K562 (cell line): ENCODE data around the gene PEX10. TPM values are rescaled to one million over a fixed set of nuclear protein-coding genes. Genes with fewer than 3 reads are reported as not detected.

Experiments used
- ATAC-seq: fragments of 200-7000 bp; cut with Tn5 transposase; 3 replicates; pipeline ENCODE4 v1.9.1; 2020; ENCODE audit warnings: moderate library complexity
- BruUV-seq: library from RNA; stranded (reverse); fragments of 400-500 nt; replicated peaks from 2 replicates; lab custom pipeline; 2021; lab: Mats Ljungman, UMichigan
- CTCF ChIA-PET: fragments of 300-600 bp; formaldehyde crosslinking; extraction: SDS; loops from one replicate; lab custom pipeline; 2021; ENCODE audit warnings: low intra/inter-chr PET ratio; lab: Yijun Ruan, JAX
- POLR2A ChIA-PET: fragments of 300-600, 350-650 bp; sonication (Branson Sonifier 250); formaldehyde crosslinking; extraction: SDS; loops from one replicate; lab custom pipeline; 2021; ENCODE audit warnings: antibody characterized with exemption, inconsistent platforms; lab: Yijun Ruan, JAX
- DNase-seq, 4 experiments: peaks; one replicate each; pipeline versions ENCODE4 v3.0.0 to v3.0.0-alpha.2; 2011 to 2018; ENCODE audit warnings: low spot score in 3 of 4, mixed read lengths in 3 of 4; ENCODE audit errors: extremely low read depth in 1 of 4
- FAIRE-seq: peaks from 2 replicates; lab custom pipeline; 2011; peaks lifted over from hg19 to GRCh38; lab: Jason Lieb, UNC
- H2AFZ ChIP-seq: 2 replicates; pipeline ENCODE4 v1.6.0; 2011; ENCODE audit warnings: low read depth, low read length, control low read depth, inconsistent platforms
- H3K27ac ChIP-seq: fragments of 200-600 bp; 3 replicates; pipeline ENCODE4 v1.8.0; 2011; ENCODE audit warnings: low read depth, mild to moderate bottlenecking, control low read depth, inconsistent platforms, low read length, moderate library complexity, mixed read lengths; ENCODE audit errors: extremely low read depth
- H3K27me3 ChIP-seq, 2 experiments: fragments of 300-600 bp in 1 of 2; 2 replicates in 1 of 2; 3 replicates in 1 of 2; pipeline versions ENCODE4 v1.6.0 to v1.8.0; 2011; ENCODE audit warnings: inconsistent platforms in 2 of 2, low read length in 2 of 2, mild to moderate bottlenecking in 1 of 2, mixed read lengths in 1 of 2, moderate library complexity in 1 of 2; ENCODE audit not compliant: control insufficient read depth in 2 of 2, insufficient read depth in 2 of 2
- H3K36me3 ChIP-seq: fragments of 300-600 bp; 3 replicates; pipeline ENCODE4 v1.8.0; 2011; ENCODE audit warnings: mild to moderate bottlenecking, low read length, inconsistent platforms; ENCODE audit not compliant: control insufficient read depth, insufficient read depth
- H3K4me1 ChIP-seq, 2 experiments: fragments of 200-600 bp in 1 of 2; replicated peaks in 1 of 2; 2 replicates in 1 of 2; 3 replicates in 1 of 2; pipeline versions ENCODE4 v1.5.1 to v1.8.0; 2011; ENCODE audit warnings: inconsistent platforms in 2 of 2, low read length in 2 of 2, mild to moderate bottlenecking in 1 of 2, mixed read lengths in 1 of 2, moderate library complexity in 1 of 2; ENCODE audit not compliant: control insufficient read depth in 2 of 2, insufficient read depth in 2 of 2
- H3K4me2 ChIP-seq: 2 replicates; pipeline ENCODE4 v1.6.1; 2011; ENCODE audit warnings: low read length, control low read depth, inconsistent platforms, mixed read lengths; ENCODE audit not compliant: insufficient read depth
- H3K4me3 ChIP-seq: fragments of 200-600 bp; sonication (generic), shearing (Covaris generic); 2 replicates; pipeline ENCODE4 v1.5.1; 2016; ENCODE audit warnings: control low read depth, inconsistent platforms
- H3K79me2 ChIP-seq: fragments of 200-600 bp; 3 replicates; pipeline ENCODE4 v1.8.0; 2011; ENCODE audit warnings: low read length, inconsistent platforms; ENCODE audit not compliant: control insufficient read depth, insufficient read depth
- H3K9ac ChIP-seq, 2 experiments: 2 replicates each; pipeline versions ENCODE4 v1.6.0 to v1.6.1; 2011; ENCODE audit warnings: low read depth in 2 of 2, low read length in 2 of 2, control low read depth in 1 of 2, inconsistent platforms in 1 of 2, mild to moderate bottlenecking in 1 of 2, mixed read lengths in 1 of 2; ENCODE audit not compliant: insufficient read depth in 1 of 2
- H3K9me1 ChIP-seq: one replicate; pipeline ENCODE4 v1.6.0; 2011; ENCODE audit warnings: inconsistent platforms, mild to moderate bottlenecking, low read length, moderate library complexity; ENCODE audit not compliant: control insufficient read depth, insufficient read depth
- H3K9me3 ChIP-seq: replicated peaks from 2 replicates; pipeline ENCODE4 v1.5.1; 2011; ENCODE audit warnings: low read depth, low read length, inconsistent platforms; ENCODE audit not compliant: control insufficient read depth, insufficient read depth
- H4K20me1 ChIP-seq: replicated peaks from 2 replicates; pipeline ENCODE4 v1.6.1; 2011; ENCODE audit warnings: low read length, inconsistent platforms, mixed read lengths; ENCODE audit not compliant: control insufficient read depth, insufficient read depth
- CREBBP ChIP-seq: IDR thresholded peaks from one replicate; pipeline ENCODE4 v1.6.1; 2012; ENCODE audit warnings: low read depth, mild to moderate bottlenecking, control low read depth, inconsistent platforms, low read length
- CTCF ChIP-seq, 3 experiments: IDR thresholded peaks in 2 of 3; conservative IDR thresholded peaks in 1 of 3; 2 replicates each; pipeline ENCODE4 v1.5.1; 2011 to 2012; ENCODE audit warnings: low read length in 3 of 3, mild to moderate bottlenecking in 3 of 3, control low read depth in 2 of 3, improper control_type of control experiment in 1 of 3, inconsistent platforms in 1 of 3, low read depth in 1 of 3, mixed read lengths in 1 of 3, moderate library complexity in 1 of 3; ENCODE audit not compliant: insufficient read depth in 2 of 3
- FOXO4 ChIP-seq: fragments of 450-650 bp; formaldehyde crosslinking; IDR thresholded peaks from 2 replicates; pipeline ENCODE4 v1.4.0; 2020; ENCODE audit warnings: mild to moderate bottlenecking, moderate library complexity
- FUS ChIP-seq: fragments of 200-400 bp; formaldehyde crosslinking; optimal IDR thresholded peaks from 2 replicates; pipeline ENCODE3; 2017; ENCODE audit warnings: low read depth, low read length
- RAD21 ChIP-seq, 2 experiments: fragments of 250-450 bp in 1 of 2; fragments of 450-650 bp in 1 of 2; sonication (Bioruptor Pico) in 1 of 2; formaldehyde crosslinking in 1 of 2; IDR thresholded peaks in 1 of 2; conservative IDR thresholded peaks in 1 of 2; 2 replicates each; pipeline versions ENCODE4 v1.4.0 to v1.8.0; 2020 to 2022; ENCODE audit warnings: mild to moderate bottlenecking in 2 of 2, moderate library complexity in 1 of 2
- SAFB ChIP-seq: fragments of 200-400 bp; formaldehyde crosslinking; IDR thresholded peaks from 2 replicates; pipeline ENCODE4 v1.6.1; 2017; ENCODE audit warnings: low read depth, low read length, borderline replicate concordance
- ZNF140 ChIP-seq: fragments of 250-450 bp; sonication (Bioruptor Pico); IDR thresholded peaks from 2 replicates; pipeline ENCODE4 v1.8.0; 2021; ENCODE audit warnings: moderate library complexity, mild to moderate bottlenecking, inconsistent platforms
- ZNF785 ChIP-seq: fragments of 250-450 bp; sonication (Bioruptor Pico); IDR thresholded peaks from 2 replicates; pipeline ENCODE4 v1.4.0; 2020; ENCODE audit warnings: mild to moderate bottlenecking
- WGBS: fragments of 100-300 bp; shearing (Covaris generic); methylation state at CpG from one replicate; pipeline ENCODE4 v1.1.6; 2016; ENCODE audit warnings: low coverage, mixed read lengths; ENCODE audit not compliant: insufficient coverage; ENCODE audit errors: missing lambda C conversion rate; 5-methylcytosine and 5-hydroxymethylcytosine counted together
- in situ Hi-C: fragments of 300-500 bp; cut with MboI; formaldehyde crosslinking; loops from 4 replicates; pipeline ENCODE4 v1.15.0; 2018; ENCODE audit warnings: inconsistent platforms, mixed read lengths
- intact Hi-C: fragments of 100-400 bp; cut with micrococcal nuclease; formaldehyde crosslinking; loops from 2 replicates; pipeline ENCODE4 v1.14.2; 2022
- polyA plus RNA-seq, 8 experiments: library from polyadenylated mRNA; depleted of rRNA in 4 of 8; stranded (reverse) in 5 of 8; unstranded in 3 of 8; fragments of >200 nt; fragmentation: Nextera tagmentation in 2 of 8; fragmentation: Illumina TruSeq in 1 of 8; extraction: Ambion mirVana in 2 of 8; extraction: Trizol in 1 of 8; gene quantifications; 2 replicates each; pipeline versions ENCODE4 v1.2.1 to v1.2.3, GENCODE V29; 2011 to 2014; ENCODE audit warnings: inconsistent platforms in 1 of 8, missing spikeins in 1 of 8
- total RNA-seq, 7 experiments: library from RNA; depleted of rRNA in 6 of 7; stranded (reverse); fragments of >200 nt in 6 of 7; fragmentation: Illumina TruSeq in 2 of 7; extraction: Trizol in 2 of 7; gene quantifications; 2 replicates each; pipeline versions ENCODE4 v1.2.1 to v1.2.3, GENCODE V29; 2011 to 2021; ENCODE audit warnings: low replicate concordance in 1 of 7
- TF ChIP-seq, protein P1 (sequence below), 2 experiments: IDR thresholded peaks; 2 replicates each; pipeline ENCODE4 v1.6.1; 2012; ENCODE audit warnings: improper control_type of control experiment in 2 of 2, low read depth in 2 of 2, low read length in 2 of 2, borderline replicate concordance in 1 of 2
- TF ChIP-seq, protein P2 (sequence below): sonication (generic); formaldehyde crosslinking; IDR thresholded peaks from 2 replicates; pipeline ENCODE4 v1.8.0; 2022; ENCODE audit warnings: missing genetic modification reagents, mild to moderate bottlenecking, moderate library complexity, borderline replicate concordance
- TF ChIP-seq, protein P3 (sequence below): fragments of 450-650 bp; IDR thresholded peaks from 2 replicates; pipeline ENCODE4 v1.6.1; 2018; ENCODE audit warnings: mild to moderate bottlenecking, low read depth; ENCODE audit not compliant: partially characterized antibody

The PEX10 gene
- total and polyA plus RNA-seq, 9 of the 15 experiments (the other 6 are each of a cell fraction or from before 2014, with no cell fraction given), result 0.03 to 26.2 (median 8.7) TPM

DNA sequence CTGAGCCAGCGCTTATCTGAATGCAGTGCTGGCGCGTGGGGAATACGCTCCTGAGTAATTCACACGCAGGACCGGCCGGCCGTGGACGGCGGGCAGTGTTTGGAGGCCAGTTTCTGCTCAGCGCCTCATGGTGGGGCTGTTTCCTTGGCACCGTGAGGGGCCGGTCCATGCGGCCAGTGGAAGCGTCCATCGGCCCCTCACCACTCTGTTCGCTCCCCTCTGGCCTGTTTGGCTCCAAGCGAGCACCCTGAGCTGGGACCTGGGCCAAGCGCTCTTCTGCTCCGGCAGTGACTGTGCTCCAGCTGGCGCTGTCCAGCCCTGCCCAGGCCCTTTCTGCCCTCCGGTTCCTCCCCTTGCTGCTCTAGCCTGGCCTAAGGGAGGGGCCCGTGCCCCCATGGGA is 47.4 kb upstream of the PEX10 start:
- ChIA-PET CTCF (no interaction called here), POLR2A (interaction anchor here (1.1 kb wide), 1 partner anchor 10 kb away, joined by 3 read pairs; no protein-coding TSS in a partner anchor)
- FAIRE-seq (no peak), ATAC-seq (peak; percentile 55), DNase-seq (no peak)
- no peaks in the 10 kb centered on the region for H3K79me2 ChIP-seq
- H2AFZ ChIP-seq, result no peak overlapping the region
- no peak overlapping the region for H3K4me3 ChIP-seq
- H3K27me3 ChIP-seq, result peaks cover 20 to 78% of the 10 kb centered on the region in 2 experiments; a peak in 3 of 5 replicates
- H3K9me3 ChIP-seq, result no peaks in the 10 kb centered on the region
- H3K9ac ChIP-seq, result no peak overlapping the region
- intact Hi-C loops, result no loop called here
- in situ Hi-C loops, result no loop called here
- peaks cover 26% of the 10 kb centered on the region for H4K20me1 ChIP-seq
- no peaks in the 10 kb centered on the region for H3K36me3 ChIP-seq
- BruUV-seq, result no TSS peak
- H3K9me1 ChIP-seq, result no peaks in the 10 kb centered on the region
- 10% methylated on average over 23 of the region's 23 CpGs for WGBS
- H3K4me2 ChIP-seq, result no peak overlapping the region
- no peak overlapping the region for H3K27ac ChIP-seq
- peaks cover 0 to 47% of the 10 kb centered on the region in 2 experiments; a peak in 1 of 5 replicates for H3K4me1 ChIP-seq
- peak; percentile 81; the same call in 1 of the 2 replicates for TF ChIP-seq SAFB
- peak; percentile 22 to 40 (median 36); a peak in 4 of 6 replicates for TF ChIP-seq CTCF (IDR thresholded peaks at IDR 0.05 in 2 of 3, conservative IDR thresholded peaks at IDR 0.05 in 1 of 3; ENCODE audit: insufficient read depth in 2 of 3, low read depth in 1 of 3, low read length in 3 of 3)
- TF ChIP-seq FUS, result no peak
- TF ChIP-seq, protein P1, sequence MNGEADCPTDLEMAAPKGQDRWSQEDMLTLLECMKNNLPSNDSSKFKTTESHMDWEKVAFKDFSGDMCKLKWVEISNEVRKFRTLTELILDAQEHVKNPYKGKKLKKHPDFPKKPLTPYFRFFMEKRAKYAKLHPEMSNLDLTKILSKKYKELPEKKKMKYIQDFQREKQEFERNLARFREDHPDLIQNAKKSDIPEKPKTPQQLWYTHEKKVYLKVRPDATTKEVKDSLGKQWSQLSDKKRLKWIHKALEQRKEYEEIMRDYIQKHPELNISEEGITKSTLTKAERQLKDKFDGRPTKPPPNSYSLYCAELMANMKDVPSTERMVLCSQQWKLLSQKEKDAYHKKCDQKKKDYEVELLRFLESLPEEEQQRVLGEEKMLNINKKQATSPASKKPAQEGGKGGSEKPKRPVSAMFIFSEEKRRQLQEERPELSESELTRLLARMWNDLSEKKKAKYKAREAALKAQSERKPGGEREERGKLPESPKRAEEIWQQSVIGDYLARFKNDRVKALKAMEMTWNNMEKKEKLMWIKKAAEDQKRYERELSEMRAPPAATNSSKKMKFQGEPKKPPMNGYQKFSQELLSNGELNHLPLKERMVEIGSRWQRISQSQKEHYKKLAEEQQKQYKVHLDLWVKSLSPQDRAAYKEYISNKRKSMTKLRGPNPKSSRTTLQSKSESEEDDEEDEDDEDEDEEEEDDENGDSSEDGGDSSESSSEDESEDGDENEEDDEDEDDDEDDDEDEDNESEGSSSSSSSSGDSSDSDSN (IDR thresholded peaks at IDR 0.05; ENCODE audit: borderline replicate concordance in 1 of 2, low read depth in 2 of 2, low read length in 2 of 2), result 0 out of 4 replicates have a peak, but pooled peaks of 1 of the 2 experiments have one; percentile 48
- peak in 1 of 2 experiments; percentile 57; a peak in 2 of 4 replicates for TF ChIP-seq RAD21 (CRISPR knock-in tag; conservative IDR thresholded peaks at IDR 0.05 in 1 of 2, IDR thresholded peaks at IDR 0.05 in 1 of 2)
- no peak for TF ChIP-seq ZNF140 (CRISPR knock-in tag)
- no peak for TF ChIP-seq ZNF785
- TF ChIP-seq, protein P2, sequence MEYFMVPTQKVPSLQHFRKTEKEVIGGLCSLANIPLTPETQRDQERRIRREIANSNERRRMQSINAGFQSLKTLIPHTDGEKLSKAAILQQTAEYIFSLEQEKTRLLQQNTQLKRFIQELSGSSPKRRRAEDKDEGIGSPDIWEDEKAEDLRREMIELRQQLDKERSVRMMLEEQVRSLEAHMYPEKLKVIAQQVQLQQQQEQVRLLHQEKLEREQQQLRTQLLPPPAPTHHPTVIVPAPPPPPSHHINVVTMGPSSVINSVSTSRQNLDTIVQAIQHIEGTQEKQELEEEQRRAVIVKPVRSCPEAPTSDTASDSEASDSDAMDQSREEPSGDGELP, result peak; percentile 36; the same call in 1 of the 2 replicates
- TF ChIP-seq, protein P3, sequence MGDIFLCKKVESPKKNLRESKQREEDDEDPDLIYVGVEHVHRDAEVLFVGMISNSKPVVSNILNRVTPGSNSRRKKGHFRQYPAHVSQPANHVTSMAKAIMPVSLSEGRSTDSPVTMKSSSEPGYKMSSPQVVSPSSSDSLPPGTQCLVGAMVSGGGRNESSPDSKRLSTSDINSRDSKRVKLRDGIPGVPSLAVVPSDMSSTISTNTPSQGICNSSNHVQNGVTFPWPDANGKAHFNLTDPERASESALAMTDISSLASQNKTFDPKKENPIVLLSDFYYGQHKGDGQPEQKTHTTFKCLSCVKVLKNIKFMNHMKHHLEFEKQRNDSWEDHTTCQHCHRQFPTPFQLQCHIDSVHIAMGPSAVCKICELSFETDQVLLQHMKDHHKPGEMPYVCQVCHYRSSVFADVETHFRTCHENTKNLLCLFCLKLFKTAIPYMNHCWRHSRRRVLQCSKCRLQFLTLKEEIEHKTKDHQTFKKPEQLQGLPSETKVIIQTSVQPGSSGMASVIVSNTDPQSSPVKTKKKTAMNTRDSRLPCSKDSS, result no peak
- TF ChIP-seq CREBBP, result no peak
- no peak for TF ChIP-seq FOXO4 (CRISPR knock-in tag)
